Fibroblast of villous mesenchyme (primary cell): ENCODE results near the gene ABLIM1. TPM values are rescaled to one million over a fixed set of nuclear protein-coding genes. Genes with fewer than 3 reads are reported as not detected.

Source experiments
- DNase-seq: peaks from one replicate; pipeline ENCODE4 v3.0.0-alpha.2; 2010; ENCODE audit warnings: low read depth
- H3K4me3 ChIP-seq: 2 replicates; pipeline ENCODE4 v1.5.1; 2011; ENCODE audit warnings: low read depth, mild to moderate bottlenecking, low read length
- total RNA-seq: library from RNA; depleted of rRNA; stranded (reverse); fragments of >200 nt; gene quantifications from 2 replicates; pipeline ENCODE4 v1.2.3, GENCODE V29; 2012
- TF ChIP-seq, protein P1 (sequence below): IDR thresholded peaks from 2 replicates; pipeline ENCODE4 v1.5.1; 2012; ENCODE audit warnings: low read depth, mild to moderate bottlenecking, low read length; ENCODE audit not compliant: insufficient read depth

Gene ABLIM1
- total RNA-seq, 1 donor: 18.6 TPM

- no peak overlapping the region for H3K4me3 ChIP-seq
- TF ChIP-seq, protein P1, sequence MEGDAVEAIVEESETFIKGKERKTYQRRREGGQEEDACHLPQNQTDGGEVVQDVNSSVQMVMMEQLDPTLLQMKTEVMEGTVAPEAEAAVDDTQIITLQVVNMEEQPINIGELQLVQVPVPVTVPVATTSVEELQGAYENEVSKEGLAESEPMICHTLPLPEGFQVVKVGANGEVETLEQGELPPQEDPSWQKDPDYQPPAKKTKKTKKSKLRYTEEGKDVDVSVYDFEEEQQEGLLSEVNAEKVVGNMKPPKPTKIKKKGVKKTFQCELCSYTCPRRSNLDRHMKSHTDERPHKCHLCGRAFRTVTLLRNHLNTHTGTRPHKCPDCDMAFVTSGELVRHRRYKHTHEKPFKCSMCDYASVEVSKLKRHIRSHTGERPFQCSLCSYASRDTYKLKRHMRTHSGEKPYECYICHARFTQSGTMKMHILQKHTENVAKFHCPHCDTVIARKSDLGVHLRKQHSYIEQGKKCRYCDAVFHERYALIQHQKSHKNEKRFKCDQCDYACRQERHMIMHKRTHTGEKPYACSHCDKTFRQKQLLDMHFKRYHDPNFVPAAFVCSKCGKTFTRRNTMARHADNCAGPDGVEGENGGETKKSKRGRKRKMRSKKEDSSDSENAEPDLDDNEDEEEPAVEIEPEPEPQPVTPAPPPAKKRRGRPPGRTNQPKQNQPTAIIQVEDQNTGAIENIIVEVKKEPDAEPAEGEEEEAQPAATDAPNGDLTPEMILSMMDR: no peak
- no peak for DNase-seq
Observed at GRCh38 chr10:114544045-114544659, 113.9 kb downstream of the ABLIM1 start.

DNA sequence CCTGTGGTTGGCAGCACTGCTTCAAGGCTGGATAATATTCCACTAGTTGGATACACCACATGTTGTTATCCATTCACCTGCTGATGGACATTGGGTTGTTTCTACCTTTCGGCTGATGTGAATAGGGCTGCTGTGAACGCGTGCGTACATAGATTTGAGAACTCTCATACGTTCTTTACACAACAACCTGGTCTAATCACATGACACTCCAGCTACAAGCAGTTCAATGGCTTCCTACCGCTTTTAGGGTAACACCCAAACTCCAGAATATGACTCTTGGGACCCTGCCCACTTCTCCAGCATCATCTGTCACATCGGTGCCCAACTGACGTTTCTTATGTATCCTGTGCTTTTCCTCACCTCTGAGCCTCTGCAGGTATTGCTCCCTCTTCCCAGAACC is 114.6 kb downstream of the ABLIM1 start:
- no peak overlapping the region for H3K4me3 ChIP-seq
- DNase-seq: no peak
- TF ChIP-seq, protein P1: no peak

DNA sequence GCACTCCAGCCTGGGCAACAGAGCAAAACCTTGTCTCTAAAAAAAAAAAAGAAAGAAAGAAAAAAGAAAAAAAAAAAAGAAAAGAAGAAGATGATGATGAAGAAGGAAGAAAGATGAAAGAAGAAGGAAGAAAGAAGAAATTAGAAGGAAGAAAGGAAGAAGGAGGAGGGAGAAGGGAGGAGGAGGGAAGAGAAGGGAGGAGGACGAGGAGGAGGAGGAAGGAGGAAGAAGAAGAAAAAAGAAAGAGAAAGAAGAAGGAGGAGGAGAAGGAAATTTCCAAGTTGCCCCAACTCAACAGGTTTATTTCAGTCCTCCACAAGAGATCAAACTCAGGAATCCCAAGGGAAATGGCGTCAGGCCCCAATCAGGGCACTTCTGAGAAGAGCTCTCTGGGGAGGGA is 115.7 kb downstream of the ABLIM1 start:
- DNase-seq: no peak
- no peak overlapping the region for H3K4me3 ChIP-seq
- TF ChIP-seq, protein P1: no peak

- TF ChIP-seq, protein P1: no peak
- H3K4me3 ChIP-seq: no peak overlapping the region
- no peak for DNase-seq
Observed at GRCh38 chr10:114541797-114542160, 116.3 kb downstream of the ABLIM1 start.

DNA sequence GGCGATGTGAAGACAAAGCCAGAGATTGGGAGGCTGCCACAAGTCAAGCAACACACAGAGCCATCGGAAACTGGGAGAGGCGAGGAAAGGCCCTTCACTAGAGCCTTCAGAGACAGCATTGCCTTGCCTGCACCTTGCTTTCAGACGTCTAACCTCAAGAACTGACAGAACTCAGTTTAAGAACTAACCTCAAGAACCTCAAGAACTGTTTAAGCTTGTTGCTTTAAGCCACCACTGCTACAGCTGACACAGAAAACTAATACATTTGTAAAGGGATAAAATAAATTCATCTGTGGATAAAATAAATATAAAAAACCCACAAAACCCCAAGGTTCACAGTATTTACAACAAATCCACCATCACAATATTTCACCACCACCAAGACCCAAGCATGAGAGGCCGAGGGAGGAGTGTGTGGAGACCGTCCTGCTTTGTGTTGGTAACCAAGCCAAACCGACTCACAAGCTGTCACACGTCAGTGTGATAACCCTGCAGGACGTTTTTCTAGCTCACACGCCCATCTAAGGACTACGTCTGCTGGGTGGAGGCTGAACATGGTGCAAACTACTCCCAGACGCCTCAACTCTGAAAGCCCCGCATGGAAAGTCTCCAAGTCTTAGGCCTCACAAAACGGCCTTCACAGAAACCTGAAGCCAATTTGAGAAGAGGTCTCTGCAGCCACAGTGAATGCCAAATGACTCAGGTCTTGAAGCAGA is 116.8 kb downstream of the ABLIM1 start:
- no peak overlapping the region for H3K4me3 ChIP-seq
- DNase-seq: peak; percentile 74
- TF ChIP-seq, protein P1: no peak

GRCh38 chr10:114540236-114540635 is 117.8 kb downstream of the ABLIM1 start:
- no peak overlapping the region for H3K4me3 ChIP-seq
- TF ChIP-seq, protein P1: no peak
- DNase-seq: no peak

DNA sequence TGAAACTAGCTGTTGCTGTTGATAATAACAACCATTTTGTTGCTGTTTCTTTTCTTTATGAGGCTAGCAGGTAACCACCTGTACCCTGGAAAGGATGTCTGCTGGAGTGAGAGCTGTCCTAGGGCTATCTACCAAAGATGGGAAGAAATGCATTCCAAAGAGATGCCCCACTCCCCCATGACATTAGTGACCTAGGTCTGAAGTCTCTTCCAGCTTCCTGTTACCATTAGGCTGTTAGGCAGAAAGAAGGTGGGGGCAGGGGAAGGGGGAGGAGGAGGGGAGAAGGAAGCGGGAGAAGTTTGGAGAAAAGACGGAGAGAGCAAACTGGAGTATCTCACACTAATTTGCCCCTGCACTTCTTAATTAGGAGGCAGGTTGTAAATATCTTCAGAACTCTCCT is 118.5 kb downstream of the ABLIM1 start:
- H3K4me3 ChIP-seq: no peak overlapping the region
- no peak for DNase-seq
- TF ChIP-seq, protein P1: no peak
